Ascending aorta (tissue), 2 donors: ENCODE measurements around the gene ARHGEF1. TPM values are rescaled to one million over a fixed set of nuclear protein-coding genes. Genes with fewer than 3 reads are reported as not detected.

ENCODE experiments used
- DNase-seq, 2 donors: peaks; one replicate each; pipeline ENCODE4 v3.0.0-alpha.2; 2019; ENCODE audit warnings: low spot score in 2 of 2
- H3K27ac ChIP-seq, 2 donors: fragments of 200-600 bp; sonication (generic); one replicate each; pipeline ENCODE4 v1.5.1; 2016 to 2017; ENCODE audit warnings: mild to moderate bottlenecking in 1 of 2
- H3K27me3 ChIP-seq: fragments of 200-600 bp; sonication (generic); one replicate; pipeline ENCODE4 v1.5.1; 2017
- H3K36me3 ChIP-seq, 2 donors: fragments of 200-600 bp; sonication (generic); one replicate each; pipeline ENCODE4 v1.5.1; 2016
- H3K4me1 ChIP-seq, 2 donors: fragments of 200-600 bp; sonication (generic); one replicate each; pipeline ENCODE4 v1.5.1; 2016 to 2017; ENCODE audit warnings: mild to moderate bottlenecking in 1 of 2
- H3K4me3 ChIP-seq, 2 donors: fragments of 200-600 bp; sonication (generic); one replicate each; pipeline ENCODE4 v1.5.1; 2016 to 2017; ENCODE audit warnings: mild to moderate bottlenecking in 1 of 2
- H3K9me3 ChIP-seq, 2 donors: fragments of 200-600 bp; sonication (generic); one replicate each; pipeline ENCODE4 v1.5.1; 2016
- intact Hi-C: fragments of 100-400 bp; cut with DNase I; formaldehyde crosslinking; loops from one replicate; pipeline ENCODE4 v1.15.1; 2023
- total RNA-seq: library from RNA; depleted of rRNA; stranded (reverse); fragments of >200 nt; gene quantifications from one replicate; pipeline ENCODE4 v1.1.0, GENCODE V29; 2016
- TF ChIP-seq, protein P1 (sequence below), 3 experiments: fragments of 200-600 bp in 2 of 3; fragments of 450-650 bp in 1 of 3; sonication (generic) in 2 of 3; IDR thresholded peaks; one replicate each; pipeline ENCODE4 v1.5.1; 2016 to 2019; ENCODE audit warnings: antibody characterized with exemption in 3 of 3, mild to moderate bottlenecking in 1 of 3, moderate library complexity in 1 of 3

The ARHGEF1 gene
- total RNA-seq, 1 donor from 2014 or later, result 178 TPM

GRCh38 chr19:41918095-41918494 lies 35.1 kb downstream of the ARHGEF1 start:
- Histone ChIP-seq H3K27ac (no peak overlapping the region), H3K9me3 (no peaks in the 10 kb centered on the region), H3K36me3 (no peaks in the 10 kb centered on the region), H3K4me1 (no peaks in the 10 kb centered on the region), H3K4me3 (no peak overlapping the region), H3K27me3 (peaks cover 35% of the 10 kb centered on the region)
- TF ChIP-seq, protein P1, sequence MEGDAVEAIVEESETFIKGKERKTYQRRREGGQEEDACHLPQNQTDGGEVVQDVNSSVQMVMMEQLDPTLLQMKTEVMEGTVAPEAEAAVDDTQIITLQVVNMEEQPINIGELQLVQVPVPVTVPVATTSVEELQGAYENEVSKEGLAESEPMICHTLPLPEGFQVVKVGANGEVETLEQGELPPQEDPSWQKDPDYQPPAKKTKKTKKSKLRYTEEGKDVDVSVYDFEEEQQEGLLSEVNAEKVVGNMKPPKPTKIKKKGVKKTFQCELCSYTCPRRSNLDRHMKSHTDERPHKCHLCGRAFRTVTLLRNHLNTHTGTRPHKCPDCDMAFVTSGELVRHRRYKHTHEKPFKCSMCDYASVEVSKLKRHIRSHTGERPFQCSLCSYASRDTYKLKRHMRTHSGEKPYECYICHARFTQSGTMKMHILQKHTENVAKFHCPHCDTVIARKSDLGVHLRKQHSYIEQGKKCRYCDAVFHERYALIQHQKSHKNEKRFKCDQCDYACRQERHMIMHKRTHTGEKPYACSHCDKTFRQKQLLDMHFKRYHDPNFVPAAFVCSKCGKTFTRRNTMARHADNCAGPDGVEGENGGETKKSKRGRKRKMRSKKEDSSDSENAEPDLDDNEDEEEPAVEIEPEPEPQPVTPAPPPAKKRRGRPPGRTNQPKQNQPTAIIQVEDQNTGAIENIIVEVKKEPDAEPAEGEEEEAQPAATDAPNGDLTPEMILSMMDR (IDR thresholded peaks at IDR 0.05), result no peak
- intact Hi-C loops, result no loop called here
- no peak for DNase-seq

DNA sequence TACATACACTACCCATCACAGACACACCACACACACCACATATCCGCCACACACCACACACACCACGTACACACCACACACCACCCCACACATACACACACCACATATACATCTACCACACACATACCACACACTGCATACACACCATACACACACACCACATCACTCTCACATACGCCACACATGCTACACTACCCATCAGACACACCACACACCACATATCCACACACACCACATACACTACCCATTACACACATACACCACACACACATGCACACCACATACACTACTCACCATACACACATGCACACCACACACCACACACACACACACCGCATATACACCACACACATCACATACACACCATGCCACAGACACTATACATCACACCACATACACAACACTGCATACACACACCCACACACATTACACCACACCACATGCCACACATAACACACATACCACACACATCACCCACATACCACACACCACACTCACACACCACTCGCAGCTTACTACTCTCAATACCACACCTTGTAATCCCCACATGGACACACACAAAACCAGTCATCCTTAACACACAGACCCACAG lies 35.8 kb downstream of the ARHGEF1 start:
- intact Hi-C loops, result no loop called here
- TF ChIP-seq, protein P1 (IDR thresholded peaks at IDR 0.05), result no peak
- Histone ChIP-seq H3K27me3 (peaks cover 30% of the 10 kb centered on the region), H3K27ac (no peak overlapping the region), H3K9me3 (no peaks in the 10 kb centered on the region), H3K4me1 (no peaks in the 10 kb centered on the region), H3K36me3 (no peaks in the 10 kb centered on the region), H3K4me3 (no peak overlapping the region)
- no peak for DNase-seq

DNA sequence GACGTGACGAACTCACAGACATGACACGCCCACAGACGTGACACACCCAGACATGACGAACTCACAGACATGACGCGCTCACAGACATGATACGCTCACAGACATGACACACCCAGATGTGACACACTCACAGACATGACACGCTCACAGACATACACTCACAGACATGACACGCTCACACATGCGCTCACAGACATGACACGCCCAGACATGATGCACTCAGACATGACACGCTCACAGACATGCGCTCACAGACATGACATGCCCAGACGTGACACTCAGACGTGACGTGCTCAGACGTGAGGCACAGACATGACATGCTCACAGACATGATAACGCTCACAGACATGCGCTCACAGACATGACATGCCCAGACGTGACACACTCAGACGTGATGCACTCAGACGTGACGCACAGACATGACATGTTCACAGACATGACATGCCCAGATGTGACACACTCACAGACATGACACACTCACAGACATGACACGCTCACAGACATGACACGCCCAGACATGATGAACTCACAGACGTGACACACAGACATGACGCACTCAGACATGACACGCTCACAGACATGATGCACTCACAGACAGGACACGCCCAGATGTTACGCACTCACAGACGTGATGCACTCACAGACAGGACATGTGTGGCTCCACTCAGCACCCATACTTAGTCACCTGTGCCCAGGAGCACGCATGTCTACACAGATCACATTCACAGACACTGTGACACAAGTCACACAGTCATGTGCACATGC lies 37.1 kb downstream of the ARHGEF1 start:
- Histone ChIP-seq H3K4me1 (no peaks in the 10 kb centered on the region), H3K27ac (no peak overlapping the region), H3K36me3 (no peaks in the 10 kb centered on the region), H3K27me3 (peaks cover 29% of the 10 kb centered on the region), H3K4me3 (no peak overlapping the region), H3K9me3 (no peaks in the 10 kb centered on the region)
- no peak for DNase-seq
- TF ChIP-seq, protein P1 (IDR thresholded peaks at IDR 0.05), result no peak
- intact Hi-C loops, result no loop called here

DNA sequence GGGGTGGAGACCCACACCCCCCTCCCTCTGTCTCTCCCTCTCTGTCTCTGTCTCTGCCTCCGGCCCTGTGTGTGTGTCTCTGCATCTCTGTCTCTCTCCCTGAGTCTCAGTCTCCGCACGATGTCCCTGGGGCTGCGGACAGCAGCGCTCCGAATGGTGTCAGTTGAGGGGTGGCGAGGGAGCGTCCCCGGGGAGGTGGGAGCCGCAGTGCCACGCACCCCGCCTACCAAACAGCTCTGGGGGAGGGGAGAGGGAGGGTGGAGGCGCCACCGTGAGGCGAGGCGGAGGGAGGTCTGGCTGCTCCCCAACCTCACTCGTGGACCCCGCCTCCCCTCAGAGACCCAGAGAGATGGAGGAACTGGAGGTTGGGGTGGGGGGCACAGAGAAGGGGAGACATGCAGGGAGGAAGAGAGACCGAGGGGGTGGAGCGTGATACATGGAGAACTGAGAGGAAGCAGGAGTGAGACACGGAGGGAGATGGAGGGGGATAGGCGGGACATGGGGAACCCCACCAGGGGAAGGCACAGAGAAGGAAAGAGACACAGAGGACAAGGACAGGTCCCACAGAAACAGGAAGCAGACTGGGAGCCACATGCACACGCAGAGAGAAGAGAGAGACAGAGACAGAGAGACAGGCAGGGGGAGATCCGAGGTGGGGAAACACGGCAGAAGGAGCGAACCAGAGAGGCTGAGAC lies 38.0 kb downstream of the ARHGEF1 start:
- Histone ChIP-seq H3K36me3 (no peaks in the 10 kb centered on the region), H3K27me3 (peaks cover 26% of the 10 kb centered on the region), H3K9me3 (no peaks in the 10 kb centered on the region), H3K4me1 (no peaks in the 10 kb centered on the region), H3K27ac (no peak overlapping the region), H3K4me3 (no peak overlapping the region)
- intact Hi-C loops, result no loop called here
- TF ChIP-seq, protein P1 (IDR thresholded peaks at IDR 0.05), result no peak
- DNase-seq, result no peak

DNA sequence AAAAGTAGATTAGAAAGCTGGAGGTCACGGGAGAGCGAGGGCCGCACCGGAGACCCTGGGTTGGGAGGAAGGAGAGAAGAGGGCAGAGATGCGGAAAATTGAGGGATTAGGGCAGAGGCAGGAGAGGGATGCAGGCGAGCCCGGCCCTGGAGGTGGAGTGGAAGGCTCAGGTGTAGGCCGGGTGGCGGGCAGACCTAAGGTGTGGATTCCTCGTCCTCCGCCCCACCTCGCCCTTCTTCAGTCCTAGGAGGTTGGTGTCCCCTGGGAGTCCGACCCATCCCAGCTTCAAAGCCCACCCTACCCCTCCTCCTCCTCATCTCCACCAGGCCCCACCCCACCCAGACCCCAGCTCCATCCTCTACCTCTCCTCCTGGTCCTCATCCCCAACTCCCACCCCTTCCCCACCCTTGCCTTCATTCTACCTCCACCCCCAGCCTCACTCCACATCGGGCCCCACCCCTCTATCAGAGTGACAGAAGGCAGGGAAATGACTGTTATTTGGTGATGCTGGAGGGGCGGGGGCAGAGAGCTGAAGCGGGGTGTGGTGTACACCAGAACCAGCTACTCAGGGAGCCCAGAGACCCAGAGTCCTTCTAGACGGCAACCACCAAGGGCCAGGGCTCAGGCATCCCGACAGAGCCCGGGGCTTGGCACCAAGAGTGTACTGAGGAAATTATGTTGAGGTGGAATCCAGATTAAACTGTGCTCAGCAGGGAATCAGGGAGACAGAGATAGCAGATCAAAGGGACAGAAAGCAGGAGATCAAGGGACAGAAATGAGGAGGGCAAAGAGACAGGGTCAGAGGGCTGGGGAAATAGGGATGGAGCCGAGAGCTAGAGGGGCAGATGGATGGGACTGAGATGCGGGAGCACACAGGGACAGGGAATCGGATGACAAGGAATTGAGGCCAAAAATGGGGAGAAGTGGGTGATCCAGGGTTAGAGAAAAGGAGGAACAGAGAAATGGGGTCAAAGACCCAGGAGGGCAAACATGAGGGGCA lies 38.9 kb downstream of the ARHGEF1 start:
- no peak for DNase-seq
- no peaks in the 10 kb centered on the region for H3K36me3 ChIP-seq
- no peaks in the 10 kb centered on the region for H3K4me1 ChIP-seq
- peaks cover 26% of the 10 kb centered on the region for H3K27me3 ChIP-seq
- intact Hi-C loops, result no loop called here
- no peak overlapping the region for H3K27ac ChIP-seq
- TF ChIP-seq, protein P1 (IDR thresholded peaks at IDR 0.05), result no peak
- H3K9me3 ChIP-seq, result no peaks in the 10 kb centered on the region
- H3K4me3 ChIP-seq, result no peak overlapping the region
